NCI-H1105 (cell line): ENCODE data around the gene COL18A1.

Experiments used
- DNase-seq: peaks from one replicate; lab custom pipeline; 2025; lab: John Stamatoyannopoulos, UW

Gene COL18A1

GRCh38 chr21:45480701-45481500 is 75.9 kb downstream of the COL18A1 start:
- no peak for DNase-seq

DNA sequence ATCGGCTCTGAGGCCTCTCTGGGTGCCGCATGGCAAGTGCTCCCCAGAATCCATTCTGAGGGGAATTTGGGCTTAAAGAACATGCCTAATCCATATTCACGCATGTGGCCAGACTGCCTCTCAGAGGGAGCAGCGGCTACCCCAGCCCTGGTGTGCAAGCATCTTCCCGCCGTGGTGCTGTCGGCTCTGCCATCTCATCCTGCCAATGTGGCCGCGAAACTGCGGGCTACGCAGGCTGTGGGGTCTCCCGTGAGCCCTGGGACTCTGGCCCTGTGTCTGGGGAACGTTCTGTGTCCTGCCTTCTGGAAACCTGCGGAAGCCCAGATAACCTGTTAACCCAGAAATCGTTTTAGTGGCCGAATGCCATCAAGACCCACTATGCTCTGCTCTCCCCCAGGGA is 76.6 kb downstream of the COL18A1 start:
- no peak for DNase-seq

GRCh38 chr21:45481977-45482898 is 77.3 kb downstream of the COL18A1 start:
- DNase-seq = no peak

DNA sequence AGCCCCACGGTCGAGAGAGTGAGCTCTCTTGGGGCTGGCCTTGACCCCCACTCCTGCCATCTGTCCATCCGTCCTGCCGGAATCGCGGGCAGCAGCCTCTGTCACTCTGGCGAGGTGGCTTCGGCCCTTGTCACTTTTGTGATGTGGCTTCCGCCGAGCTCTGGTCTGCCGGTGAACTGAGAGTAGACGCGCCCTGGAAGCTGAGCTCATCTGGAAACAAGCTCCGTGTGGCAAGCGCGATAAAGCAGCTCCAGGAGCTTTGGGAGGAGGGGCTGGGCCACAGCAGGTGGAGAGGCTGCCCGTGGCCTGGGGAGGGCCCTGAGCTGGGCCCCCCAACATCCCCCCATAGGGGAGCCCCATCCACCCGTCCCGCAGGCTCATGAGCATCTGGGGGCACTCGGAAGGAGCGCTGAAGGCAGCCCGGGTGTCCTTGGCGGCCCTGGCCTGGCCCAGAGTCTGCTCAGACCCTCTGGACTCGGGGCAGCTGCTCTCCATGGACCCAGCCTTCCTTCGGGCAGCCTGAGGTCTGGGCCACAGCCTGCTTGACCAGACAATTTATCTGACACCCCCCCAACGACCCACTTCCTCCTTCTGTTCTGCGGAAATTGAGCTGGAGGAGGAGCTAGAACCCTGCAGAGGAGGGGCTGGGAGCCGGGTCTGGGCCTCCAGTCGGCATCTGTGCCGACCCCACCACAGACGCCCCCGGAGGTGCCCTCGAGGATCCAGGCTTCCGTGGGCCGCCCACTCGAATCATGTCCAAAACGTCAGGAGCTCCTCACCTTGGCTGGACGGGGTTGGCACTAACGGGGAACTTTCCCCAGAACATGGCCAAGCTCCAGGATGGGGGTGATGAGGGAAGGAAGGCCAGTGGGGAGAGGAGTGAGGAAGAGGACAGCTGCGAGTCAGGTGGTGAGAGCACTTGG is 78.2 kb downstream of the COL18A1 start:
- DNase-seq = no peak

DNA sequence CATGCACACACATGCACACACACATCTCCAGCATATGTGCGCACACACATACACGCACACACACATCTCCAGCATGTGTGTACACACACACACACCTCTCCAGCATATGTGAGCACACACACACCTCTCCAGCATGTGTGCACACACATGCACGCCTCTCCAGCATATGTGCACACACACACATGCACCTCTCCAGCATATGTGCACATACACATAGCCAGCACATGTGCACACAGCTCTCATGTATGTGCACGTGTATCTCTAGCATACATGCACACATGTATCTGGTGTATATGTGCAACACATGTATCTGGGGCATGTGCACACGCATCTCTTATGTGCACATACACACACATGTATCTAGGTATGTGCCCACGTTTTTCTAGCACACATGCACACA is 79.4 kb downstream of the COL18A1 start:
- no peak for DNase-seq

GRCh38 chr21:45485686-45486442 is 80.9 kb downstream of the COL18A1 start:
- no peak for DNase-seq

DNA sequence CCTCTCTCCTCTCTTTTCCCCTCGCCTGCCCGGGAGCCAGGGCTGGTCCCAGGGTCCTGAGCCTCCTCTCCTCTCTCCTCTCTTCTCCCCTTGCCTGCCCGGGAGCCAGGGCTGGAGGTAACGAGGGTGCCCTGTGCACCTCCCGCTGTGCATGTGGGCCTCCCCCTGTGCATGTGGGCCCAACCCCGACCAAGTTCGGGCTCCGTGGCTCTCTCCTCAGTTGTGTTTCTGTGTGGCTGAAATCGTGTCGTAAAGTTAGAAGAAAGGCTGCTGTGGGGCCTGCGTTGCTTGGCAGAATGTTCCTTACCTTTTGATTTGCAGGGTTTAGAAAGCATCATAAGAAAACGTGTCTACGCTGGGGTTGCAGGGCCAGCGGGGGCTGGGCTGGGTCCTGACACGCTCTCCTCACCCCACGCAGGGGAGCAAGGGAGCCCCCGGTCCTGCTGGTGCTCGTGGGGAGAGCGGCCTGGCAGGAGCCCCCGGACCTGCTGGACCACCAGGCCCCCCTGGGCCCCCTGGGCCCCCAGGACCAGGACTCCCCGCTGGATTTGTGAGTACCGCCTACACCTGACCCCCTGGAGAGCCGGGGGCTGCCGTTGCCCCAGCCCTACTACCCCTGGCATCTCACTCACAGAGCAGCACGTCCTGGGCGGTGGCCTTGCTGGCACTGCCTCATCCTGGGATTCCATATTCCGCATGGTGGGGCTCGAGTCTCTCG is 81.6 kb downstream of the COL18A1 start:
- no peak for DNase-seq

DNA sequence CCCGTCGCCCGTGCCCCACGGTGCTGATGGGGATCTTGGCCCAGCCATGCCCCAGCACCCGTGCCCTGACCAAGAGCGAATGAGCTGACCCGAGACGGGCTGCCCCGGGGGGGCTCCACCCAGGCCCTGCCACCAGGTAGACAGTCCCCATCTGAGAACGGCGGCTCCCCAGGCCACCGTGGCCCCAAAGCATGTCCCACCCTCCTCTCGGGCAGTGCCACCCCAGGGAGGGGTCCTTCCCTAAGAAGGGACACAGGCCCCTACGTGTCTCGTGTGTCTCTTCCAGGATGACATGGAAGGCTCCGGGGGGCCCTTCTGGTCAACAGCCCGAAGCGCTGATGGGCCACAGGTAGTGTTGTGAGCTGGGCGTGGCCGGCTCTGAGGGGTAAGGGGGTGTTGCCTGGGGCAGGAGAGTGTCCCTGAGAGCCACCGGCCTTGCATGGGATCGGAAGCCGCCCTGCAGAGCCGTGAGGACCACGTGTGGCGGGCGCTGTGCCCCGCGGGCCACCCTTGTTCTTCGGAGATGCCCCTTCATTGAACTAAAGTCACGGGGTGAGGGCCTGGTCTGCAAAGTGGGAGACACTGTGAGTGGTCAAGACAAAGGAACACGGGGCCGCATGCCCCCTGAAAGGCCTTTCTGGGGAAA is 82.3 kb downstream of the COL18A1 start:
- no peak for DNase-seq

DNA sequence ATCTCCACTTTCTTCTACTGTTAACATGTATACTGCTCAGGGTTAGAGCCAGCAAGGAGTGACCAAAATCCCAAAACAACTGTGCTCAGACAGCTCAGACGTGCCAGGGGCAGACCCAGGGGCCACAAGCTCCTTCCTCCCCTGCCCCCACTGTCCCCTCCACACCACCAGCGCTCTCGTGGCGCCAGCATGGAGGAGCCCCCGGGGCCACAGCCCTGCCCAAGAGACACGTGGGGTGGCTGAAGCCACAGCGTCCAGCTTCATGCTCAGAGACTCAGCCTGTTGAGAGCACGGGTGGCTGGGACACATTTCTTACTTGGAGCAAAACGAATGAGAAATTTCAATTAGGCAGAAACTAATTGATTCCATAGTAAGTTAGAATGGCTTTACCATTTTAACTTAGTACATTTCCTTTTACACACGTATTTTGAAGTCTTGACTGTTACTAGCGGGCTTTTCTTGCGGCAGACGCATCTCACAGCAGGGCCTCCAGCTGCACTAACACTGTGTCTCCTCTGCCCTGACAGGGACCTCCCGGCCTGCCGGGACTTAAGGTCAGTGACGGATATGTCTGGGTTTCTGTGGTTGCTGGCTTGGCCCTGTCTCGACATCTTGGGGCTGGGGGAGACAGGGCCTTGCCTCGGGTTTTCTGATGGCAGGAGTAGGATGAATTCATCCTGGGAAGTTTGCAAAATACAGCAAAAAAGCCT is 83.1 kb downstream of the COL18A1 start:
- no peak for DNase-seq

DNA sequence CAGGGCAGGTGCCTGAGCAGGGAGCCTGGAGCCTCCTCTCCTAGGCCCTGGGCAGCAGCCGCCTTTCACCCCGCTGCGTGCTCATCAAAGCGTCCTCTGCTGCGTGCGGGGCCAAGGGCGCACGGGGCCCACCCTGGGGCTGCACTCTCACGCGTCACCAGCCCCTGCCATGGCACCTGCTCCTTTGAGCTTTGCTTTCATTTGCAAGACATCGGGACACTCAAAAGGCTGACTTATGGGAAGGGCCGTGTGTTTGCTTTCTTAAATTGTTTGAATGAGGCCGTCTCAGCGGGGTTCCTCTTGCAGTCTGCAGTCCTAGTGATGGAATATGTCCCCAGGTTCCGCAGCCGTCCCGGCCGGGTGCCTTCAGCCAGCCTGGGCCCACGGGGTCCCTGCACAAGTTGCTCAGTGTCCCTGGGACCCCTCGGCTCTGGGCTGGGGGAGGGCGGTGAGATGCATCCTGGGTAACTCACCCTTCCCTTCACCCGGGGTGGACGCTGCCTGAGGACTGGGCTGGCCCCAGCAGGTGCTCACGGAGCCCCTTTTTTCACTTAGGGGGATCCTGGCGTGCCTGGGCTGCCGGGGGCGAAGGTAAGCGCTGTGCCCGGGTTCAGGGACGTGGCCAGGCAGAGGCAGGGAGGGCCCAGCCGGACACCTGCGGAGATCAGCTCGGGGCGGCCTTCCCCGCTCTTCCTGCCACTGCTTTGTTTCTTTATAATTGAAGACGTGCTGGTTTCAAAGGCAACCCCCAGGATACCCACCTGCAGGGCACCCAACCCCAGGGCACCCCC is 84.2 kb downstream of the COL18A1 start:
- no peak for DNase-seq

GRCh38 chr21:45489722-45489982 is 84.7 kb downstream of the COL18A1 start:
- no peak for DNase-seq

- DNase-seq = no peak
These were observed 85.2 kb downstream of the COL18A1 start for GRCh38 chr21:45490049-45490731.

GRCh38 chr21:45491056-45491455 is 86.1 kb downstream of the COL18A1 start:
- no peak for DNase-seq

GRCh38 chr21:45491623-45492022 is 86.7 kb downstream of the COL18A1 start:
- no peak for DNase-seq

GRCh38 chr21:45492765-45493164 is 87.8 kb downstream of the COL18A1 start:
- no peak for DNase-seq

- DNase-seq = no peak
These were observed 88.5 kb downstream of the COL18A1 start for GRCh38 chr21:45493401-45494001.

- DNase-seq = no peak
These were observed 89.3 kb downstream of the COL18A1 start for GRCh38 chr21:45494135-45494850.
